HepG2 (cell line): Measurements from ENCODE around the gene MAPK6. TPM values are rescaled to one million over a fixed set of nuclear protein-coding genes. Genes with fewer than 3 reads are reported as not detected.
A peak's percentile ranks its signal among the peaks of the same experiment; 100 is the strongest.

ENCODE experiments used
- AHDC1 ChIP-seq: sonication (generic); formaldehyde crosslinking; IDR thresholded peaks from 2 replicates; pipeline ENCODE4 v1.5.1; 2020; ENCODE audit warnings: mild to moderate bottlenecking, missing genetic modification reagents, borderline replicate concordance
- ATF6 ChIP-seq: sonication (generic); formaldehyde crosslinking; conservative IDR thresholded peaks from 2 replicates; pipeline ENCODE4 v1.4.0; 2020; ENCODE audit warnings: missing genetic modification reagents
- EEA1 ChIP-seq: sonication (generic); formaldehyde crosslinking; IDR thresholded peaks from 2 replicates; pipeline ENCODE4 v1.5.1; 2020; ENCODE audit warnings: mild to moderate bottlenecking, missing genetic modification reagents, borderline replicate concordance
- HMGA1 ChIP-seq: sonication (generic); formaldehyde crosslinking; conservative IDR thresholded peaks from 2 replicates; pipeline ENCODE4 v1.4.0; 2020; ENCODE audit warnings: missing genetic modification reagents
- HNRNPK ChIP-seq: fragments of 200-400 bp; formaldehyde crosslinking; IDR thresholded peaks from 2 replicates; pipeline ENCODE4 v1.6.1; 2018; ENCODE audit warnings: low read length, low read depth, moderate library complexity, mild to moderate bottlenecking; ENCODE audit not compliant: poor library complexity, severe bottlenecking
- NR1H2 ChIP-seq: sonication (generic); formaldehyde crosslinking; IDR thresholded peaks from 2 replicates; pipeline ENCODE4 v1.8.1; 2022; ENCODE audit warnings: low read depth, missing genetic modification reagents, borderline replicate concordance
- POLR2G ChIP-seq: fragments of 200-400 bp; formaldehyde crosslinking; IDR thresholded peaks from 2 replicates; pipeline ENCODE4 v1.6.1; 2018; ENCODE audit warnings: mild to moderate bottlenecking, low read depth, low read length, moderate library complexity
- SRSF1 ChIP-seq: fragments of 200-400 bp; formaldehyde crosslinking; optimal IDR thresholded peaks from 2 replicates; pipeline ENCODE3; 2017; ENCODE audit warnings: mild to moderate bottlenecking, low read depth, low read length, moderate library complexity
- STAT6 ChIP-seq: sonication (generic); formaldehyde crosslinking; IDR thresholded peaks from 2 replicates; pipeline ENCODE4 v1.4.0; 2020; ENCODE audit warnings: missing genetic modification reagents, mild to moderate bottlenecking, borderline replicate concordance
- TP53 ChIP-seq: sonication (generic); formaldehyde crosslinking; conservative IDR thresholded peaks from 2 replicates; pipeline ENCODE4 v1.4.0; 2020; ENCODE audit warnings: missing genetic modification reagents
- TRAFD1 ChIP-seq: sonication (generic); formaldehyde crosslinking; IDR thresholded peaks from 2 replicates; pipeline ENCODE4 v1.5.1; 2020; ENCODE audit warnings: missing genetic modification reagents, mild to moderate bottlenecking, borderline replicate concordance
- XRCC5 ChIP-seq: fragments of 200-400 bp; formaldehyde crosslinking; optimal IDR thresholded peaks from 2 replicates; pipeline ENCODE3; 2017; ENCODE audit warnings: mild to moderate bottlenecking, low read length
- ZBTB8A ChIP-seq: sonication (generic); formaldehyde crosslinking; IDR thresholded peaks from 2 replicates; pipeline ENCODE4 v1.4.0; 2020; ENCODE audit warnings: mild to moderate bottlenecking, low read depth, missing genetic modification reagents, borderline replicate concordance
- ZNF24 ChIP-seq: fragments of 450-650 bp; IDR thresholded peaks from 2 replicates; pipeline ENCODE4 v1.6.1; 2017; ENCODE audit warnings: antibody characterized with exemption, mild to moderate bottlenecking
- ZNF333 ChIP-seq: sonication (generic); formaldehyde crosslinking; IDR thresholded peaks from 2 replicates; pipeline ENCODE4 v1.4.0; 2020; ENCODE audit warnings: mild to moderate bottlenecking, missing genetic modification reagents, borderline replicate concordance
- ZNF547 ChIP-seq: sonication (generic); formaldehyde crosslinking; IDR thresholded peaks from 2 replicates; pipeline ENCODE4 v1.5.1; 2020; ENCODE audit warnings: mild to moderate bottlenecking, missing genetic modification reagents
- polyA plus RNA-seq, 8 experiments: library from polyadenylated mRNA; depleted of rRNA in 3 of 8; stranded (reverse) in 7 of 8; unstranded in 1 of 8; fragments of >200 nt; fragmentation: Illumina TruSeq in 4 of 8; extraction: Trizol in 4 of 8; gene quantifications; 2 replicates each; pipeline versions ENCODE4 v1.2.1 to v1.2.3, GENCODE V29; 2011 to 2016; ENCODE audit warnings: low read depth in 4 of 8, missing spikeins in 1 of 8, mixed read lengths in 1 of 8; ENCODE audit not compliant: insufficient read depth in 1 of 8
- total RNA-seq, 5 experiments: library from RNA; depleted of rRNA; stranded (reverse); fragments of >200 nt; fragmentation: Illumina TruSeq; extraction: Trizol; gene quantifications; 2 replicates each; pipeline ENCODE4 v1.2.3, GENCODE V29; 2016; ENCODE audit warnings: low read depth in 1 of 5

Gene MAPK6
- total and polyA plus RNA-seq, 2 of the 13 experiments (the other 11 are each of a cell fraction or from before 2014, with no cell fraction given) = 89.5 to 99.7 TPM

GRCh38 chr15:51971375-51972133 lies 47.5 kb upstream of the MAPK6 start, which contains the start of gene LEO1 (continued):
- no peak for TF ChIP-seq AHDC1
- TF ChIP-seq ZNF547 (CRISPR knock-in tag) = no peak
- no peak; the same call in 1 of the 2 replicates for TF ChIP-seq ZBTB8A (CRISPR knock-in tag)
- TF ChIP-seq ZNF24 = no peak
- TF ChIP-seq POLR2G = peak; percentile 88
- no peak for TF ChIP-seq HNRNPK
- no peak for TF ChIP-seq HMGA1 (CRISPR knock-in tag)
- TF ChIP-seq SRSF1 = peak; percentile 59
- TF ChIP-seq TRAFD1 = no peak
- no peak; the same call in 1 of the 2 replicates for TF ChIP-seq NR1H2
- TF ChIP-seq ZNF333 (CRISPR knock-in tag) = 0 out of 2 replicates have a peak, but pooled peaks have one; percentile 45
- TF ChIP-seq TP53 = peak; percentile 68; the same call in 1 of the 2 replicates
- TF ChIP-seq EEA1 (CRISPR knock-in tag) = no peak
- TF ChIP-seq XRCC5 = no peak
- TF ChIP-seq ATF6 = no peak
- peak; percentile 58; the same call in 1 of the 2 replicates for TF ChIP-seq STAT6 (CRISPR knock-in tag)
